Measurements from ENCODE around the gene PTPN1.

PTPN1 gene

GRCh38 chr20:50580016-50580747 is 70.0 kb downstream of the PTPN1 start:
- peak; percentile 42 for DNase-seq

DNA sequence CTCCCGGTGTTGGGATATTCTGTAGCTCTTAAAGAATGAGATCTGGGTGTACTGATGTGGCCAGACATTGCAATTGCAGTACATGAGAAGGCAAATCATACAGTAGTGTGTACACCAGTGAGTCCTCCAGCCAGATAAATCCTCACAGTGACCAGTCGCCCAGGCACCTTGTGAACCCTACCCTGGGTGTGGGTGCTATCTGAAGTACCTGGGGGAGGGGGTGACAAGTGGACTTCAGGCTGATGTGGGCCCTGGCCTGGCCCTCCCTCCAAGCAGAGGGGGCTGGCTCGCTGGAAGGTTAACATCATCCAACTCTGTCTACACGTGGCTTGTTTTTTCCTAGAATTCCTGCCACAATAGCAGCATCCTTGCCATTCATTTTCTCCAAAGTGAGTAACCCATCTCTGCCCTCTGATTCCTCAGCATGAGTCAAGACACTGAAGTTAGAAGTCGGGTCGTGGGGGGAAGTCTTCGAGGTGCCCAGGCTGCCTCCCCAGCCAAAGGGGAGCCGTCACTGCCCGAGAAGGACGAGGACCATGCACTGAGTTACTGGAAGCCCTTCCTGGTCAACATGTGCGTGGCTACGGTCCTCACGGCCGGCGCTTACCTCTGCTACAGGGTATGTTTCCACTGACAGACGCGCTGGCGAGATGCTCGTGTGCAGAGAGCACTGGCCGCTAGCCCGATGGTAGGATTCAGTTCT is 70.8 kb downstream of the PTPN1 start:
- no peak for DNase-seq

GRCh38 chr20:50582092-50582491 is 71.9 kb downstream of the PTPN1 start:
- DNase-seq, result no peak

DNA sequence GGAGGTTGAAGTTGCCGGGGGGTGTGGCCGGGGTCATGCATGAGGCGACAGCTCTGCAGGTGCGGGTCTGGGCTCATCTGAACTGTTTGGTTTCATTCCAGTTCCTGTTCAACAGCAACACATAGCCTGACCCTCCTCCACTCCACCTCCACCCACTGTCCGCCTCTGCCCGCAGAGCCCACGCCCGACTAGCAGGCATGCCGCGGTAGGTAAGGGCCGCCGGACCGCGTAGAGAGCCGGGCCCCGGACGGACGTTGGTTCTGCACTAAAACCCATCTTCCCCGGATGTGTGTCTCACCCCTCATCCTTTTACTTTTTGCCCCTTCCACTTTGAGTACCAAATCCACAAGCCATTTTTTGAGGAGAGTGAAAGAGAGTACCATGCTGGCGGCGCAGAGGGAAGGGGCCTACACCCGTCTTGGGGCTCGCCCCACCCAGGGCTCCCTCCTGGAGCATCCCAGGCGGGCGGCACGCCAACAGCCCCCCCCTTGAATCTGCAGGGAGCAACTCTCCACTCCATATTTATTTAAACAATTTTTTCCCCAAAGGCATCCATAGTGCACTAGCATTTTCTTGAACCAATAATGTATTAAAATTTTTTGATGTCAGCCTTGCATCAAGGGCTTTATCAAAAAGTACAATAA is 72.5 kb downstream of the PTPN1 start:
- no peak for DNase-seq

DNA sequence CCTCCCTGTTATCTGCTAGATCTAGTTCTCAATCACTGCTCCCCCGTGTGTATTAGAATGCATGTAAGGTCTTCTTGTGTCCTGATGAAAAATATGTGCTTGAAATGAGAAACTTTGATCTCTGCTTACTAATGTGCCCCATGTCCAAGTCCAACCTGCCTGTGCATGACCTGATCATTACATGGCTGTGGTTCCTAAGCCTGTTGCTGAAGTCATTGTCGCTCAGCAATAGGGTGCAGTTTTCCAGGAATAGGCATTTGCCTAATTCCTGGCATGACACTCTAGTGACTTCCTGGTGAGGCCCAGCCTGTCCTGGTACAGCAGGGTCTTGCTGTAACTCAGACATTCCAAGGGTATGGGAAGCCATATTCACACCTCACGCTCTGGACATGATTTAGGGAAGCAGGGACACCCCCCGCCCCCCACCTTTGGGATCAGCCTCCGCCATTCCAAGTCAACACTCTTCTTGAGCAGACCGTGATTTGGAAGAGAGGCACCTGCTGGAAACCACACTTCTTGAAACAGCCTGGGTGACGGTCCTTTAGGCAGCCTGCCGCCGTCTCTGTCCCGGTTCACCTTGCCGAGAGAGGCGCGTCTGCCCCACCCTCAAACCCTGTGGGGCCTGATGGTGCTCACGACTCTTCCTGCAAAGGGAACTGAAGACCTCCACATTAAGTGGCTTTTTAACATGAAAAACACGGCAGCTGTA is 73.4 kb downstream of the PTPN1 start:
- no peak for DNase-seq

DNA sequence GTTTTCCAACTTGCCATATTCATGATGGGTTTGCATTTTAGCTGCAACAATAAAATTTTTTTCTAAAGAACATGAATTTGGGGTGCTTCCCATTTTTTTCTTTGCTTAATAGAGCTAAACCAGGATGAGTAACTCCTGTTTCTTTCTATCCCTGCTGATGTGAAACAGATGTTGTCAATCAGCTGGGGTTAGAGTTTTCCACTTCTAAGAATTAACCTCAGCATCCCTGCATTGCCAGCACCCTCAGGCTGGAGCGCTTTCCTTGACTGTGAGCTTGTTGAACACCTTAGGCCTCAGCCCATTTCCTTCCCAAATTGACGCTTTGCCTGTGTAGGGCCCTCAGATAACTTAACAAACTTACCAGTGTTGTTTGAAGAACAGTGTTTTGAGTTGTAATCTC is 74.5 kb downstream of the PTPN1 start:
- no peak for DNase-seq

DNA sequence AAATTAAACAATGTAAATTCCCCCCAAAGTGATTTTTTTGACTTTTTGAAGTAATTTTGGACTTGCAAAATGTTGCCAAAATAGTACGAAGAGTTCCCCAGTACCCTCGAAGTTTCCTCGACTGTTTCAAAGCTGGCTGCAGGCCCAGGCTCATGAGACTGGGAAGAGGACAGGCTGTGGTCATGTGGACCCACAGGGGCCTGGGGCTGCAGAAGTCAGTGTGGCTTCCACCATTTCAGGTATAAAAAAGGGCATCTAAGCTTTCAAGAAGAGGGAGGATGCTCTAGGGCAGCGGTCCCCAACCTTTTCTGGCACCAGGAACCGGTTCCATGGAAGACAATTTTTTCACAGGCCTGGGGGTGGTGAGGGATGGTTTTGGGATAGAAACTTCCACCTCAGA is 75.0 kb downstream of the PTPN1 start:
- no peak for DNase-seq

DNA sequence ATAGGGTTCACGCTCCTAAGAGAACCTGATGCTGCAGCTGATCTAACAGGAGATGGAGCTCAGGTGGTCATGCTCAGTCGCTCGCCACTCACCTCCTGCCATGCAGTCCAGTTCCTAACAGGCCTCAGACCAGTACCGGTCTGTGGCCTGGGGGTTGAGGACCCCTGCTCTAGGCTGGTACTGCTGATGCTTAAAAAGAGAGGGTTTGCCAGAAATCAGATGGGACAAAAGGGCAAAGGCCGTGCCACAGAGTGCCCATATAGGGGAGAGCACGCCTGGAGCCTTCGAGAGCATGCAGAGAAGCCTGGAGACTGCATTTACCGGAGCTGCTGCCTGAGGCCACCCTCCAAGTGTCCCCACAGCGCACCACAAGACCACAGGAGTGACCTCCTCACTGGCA is 75.5 kb downstream of the PTPN1 start:
- no peak for DNase-seq

DNA sequence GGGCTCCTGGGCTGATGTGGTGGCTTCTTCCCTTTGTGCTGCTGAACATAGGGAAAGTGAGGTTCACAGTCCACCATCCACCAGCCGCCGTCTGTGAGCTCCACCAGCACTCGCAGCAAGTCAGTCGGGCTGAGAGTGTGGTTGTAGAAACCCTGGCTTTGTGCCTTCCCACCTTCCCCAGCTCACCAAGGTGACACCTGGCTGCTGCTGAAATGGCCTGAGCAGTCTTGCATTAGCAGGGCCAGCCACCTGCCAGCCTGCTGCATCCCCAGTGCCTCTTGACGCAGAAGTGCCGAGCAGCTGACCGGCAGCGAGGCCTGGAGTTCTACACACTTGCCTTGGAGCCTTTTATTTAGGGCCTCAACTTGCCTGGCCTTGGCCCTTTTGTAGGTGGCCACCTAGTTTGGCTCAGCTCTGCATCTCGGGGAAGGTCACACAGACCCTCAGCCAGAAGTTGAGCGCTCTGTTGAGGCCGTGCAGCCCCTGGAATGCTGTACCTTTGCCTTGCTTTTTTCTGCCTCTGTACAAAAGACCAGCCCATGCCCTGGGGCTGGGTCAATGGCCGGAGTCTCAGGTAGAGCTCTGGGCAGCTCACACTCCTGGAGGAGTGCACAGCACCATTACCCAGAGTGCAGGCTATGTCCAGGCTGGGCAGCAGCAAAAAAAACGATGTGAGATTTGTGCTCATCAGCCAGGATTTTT is 76.5 kb downstream of the PTPN1 start:
- no peak for DNase-seq

GRCh38 chr20:50587291-50587961 is 77.2 kb downstream of the PTPN1 start:
- DNase-seq, result no peak

DNA sequence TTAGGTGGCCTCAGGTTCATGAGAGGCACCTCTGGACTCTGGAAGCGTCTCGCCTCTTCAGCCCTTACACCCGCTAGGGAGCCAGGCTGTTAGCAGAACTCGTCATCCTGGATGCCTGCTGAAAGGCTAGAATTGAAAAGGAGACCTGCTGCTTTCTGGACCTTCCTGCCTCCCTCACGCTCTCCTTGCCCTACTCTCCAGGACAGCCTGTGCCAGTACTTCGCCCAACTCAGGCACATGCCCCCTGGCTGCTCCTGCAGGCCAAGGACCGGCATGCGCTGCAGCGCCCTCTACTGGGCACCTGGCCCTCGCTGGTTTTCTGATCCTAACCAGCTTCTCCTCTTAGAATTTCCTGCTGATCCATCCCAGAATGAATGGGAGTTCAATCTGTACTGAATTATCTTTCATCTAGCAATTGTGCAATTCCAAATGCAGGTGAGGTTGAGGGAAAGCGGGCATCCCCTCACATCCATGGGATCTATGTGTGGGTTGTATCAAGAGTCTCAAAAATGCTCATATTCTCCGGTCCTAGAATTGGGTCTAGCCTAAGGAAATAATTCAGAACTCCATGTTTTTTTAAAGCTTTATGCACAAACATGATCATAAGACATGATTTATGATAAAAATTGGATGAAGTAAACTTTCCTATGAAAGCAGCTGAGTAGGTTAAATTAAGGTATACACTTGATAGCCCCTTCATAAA is 78.0 kb downstream of the PTPN1 start:
- DNase-seq, result peak; percentile 40

- DNase-seq, result no peak
These were observed 79.6 kb downstream of the PTPN1 start for GRCh38 chr20:50589548-50590347.

DNA sequence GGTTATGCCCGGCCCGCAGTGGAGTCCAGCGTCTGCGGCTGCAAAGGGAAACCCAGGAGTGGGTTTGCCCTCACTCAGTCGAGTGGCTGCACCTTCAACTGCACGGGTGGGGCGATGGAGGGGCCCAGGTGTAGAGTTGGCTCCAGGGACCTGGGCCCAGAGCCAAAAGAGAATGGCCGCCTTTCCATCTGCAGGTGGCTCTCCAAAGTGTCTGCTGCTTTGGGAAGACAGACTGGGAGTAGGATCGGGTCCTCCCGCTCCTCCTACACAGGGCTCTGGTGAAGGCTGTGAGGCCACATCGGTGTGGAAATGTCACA is 80.1 kb downstream of the PTPN1 start:
- DNase-seq, result no peak

GRCh38 chr20:50591233-50591852 is 81.2 kb downstream of the PTPN1 start:
- DNase-seq, result no peak

GRCh38 chr20:50592282-50593004 is 82.3 kb downstream of the PTPN1 start:
- no peak for DNase-seq

GRCh38 chr20:50593005-50593335 is 82.8 kb downstream of the PTPN1 start:
- DNase-seq, result no peak

- no peak for DNase-seq
These were observed 84.0 kb downstream of the PTPN1 start for GRCh38 chr20:50594231-50594590.

DNA sequence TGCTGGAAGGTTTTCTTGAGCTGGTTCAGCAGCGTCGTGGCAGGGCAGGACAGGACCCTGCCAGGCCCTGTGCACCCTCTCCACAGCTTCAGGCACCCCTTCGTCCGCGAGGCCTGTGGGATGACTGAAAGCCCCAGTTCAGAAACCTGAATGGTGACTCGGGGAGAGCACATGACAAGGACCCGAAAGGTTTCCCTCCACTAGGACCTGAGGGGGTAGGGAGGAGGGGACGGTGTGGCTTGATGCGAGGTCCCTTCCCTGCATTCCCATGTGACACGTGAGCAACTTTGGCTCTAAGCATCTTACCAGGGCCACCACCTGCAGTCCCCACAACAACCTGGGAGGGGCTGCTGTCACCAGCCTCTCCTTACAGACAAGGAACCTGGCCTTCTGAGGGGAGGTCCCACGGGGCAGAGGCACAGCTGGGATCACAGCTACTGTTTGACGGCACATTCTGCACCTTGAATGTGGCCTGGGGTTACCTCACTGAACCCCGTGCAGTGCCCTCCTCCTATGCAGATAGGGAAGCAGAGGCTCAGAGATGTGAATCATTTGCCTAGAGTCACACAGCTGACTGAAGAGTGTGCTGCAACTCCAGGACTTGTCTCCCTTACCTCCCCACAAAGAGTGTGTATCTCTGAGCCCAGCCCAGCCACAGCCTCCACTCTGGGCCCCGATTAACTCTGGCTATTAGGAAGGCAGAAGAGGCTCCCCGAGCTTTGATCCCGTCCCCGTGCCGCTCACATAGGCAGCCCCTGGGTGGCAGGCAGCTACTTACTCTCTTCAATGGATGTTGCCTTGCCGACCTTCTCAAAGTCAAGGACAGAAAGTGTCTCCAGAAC is 84.6 kb downstream of the PTPN1 start:
- DNase-seq, result no peak

DNA sequence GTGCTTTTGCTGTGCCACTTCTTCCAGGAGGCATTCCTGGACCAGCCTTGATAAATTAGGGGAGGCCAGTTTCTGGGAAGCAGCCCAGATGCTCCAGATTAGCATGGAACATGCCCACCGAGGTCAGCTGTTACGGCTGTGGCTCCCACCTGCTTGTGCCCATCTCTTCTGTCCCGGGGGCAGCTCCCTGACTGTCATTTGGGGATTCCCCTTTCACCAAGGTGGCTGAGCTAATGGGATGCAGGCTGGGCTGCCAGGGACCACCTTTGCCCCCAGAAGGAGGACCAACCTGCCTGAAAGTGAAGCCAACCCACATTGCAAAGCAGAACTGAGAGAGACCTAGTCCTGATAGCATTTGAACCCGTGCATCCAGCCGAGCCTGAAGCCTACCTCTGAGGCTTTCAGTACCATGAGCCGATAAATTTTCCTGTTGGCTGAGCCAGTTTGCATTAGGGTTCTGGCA is 85.3 kb downstream of the PTPN1 start:
- no peak for DNase-seq
